HUES64 (cell line): ENCODE data around the gene FBXO8.

ENCODE experiments used
- H3K27ac ChIP-seq: 2 replicates; pipeline ENCODE4 v1.7.0; 2013; ENCODE audit warnings: low read depth, low read length, inconsistent platforms
- H3K27me3 ChIP-seq: 2 replicates; pipeline ENCODE4 v1.6.1; 2013; ENCODE audit warnings: mild to moderate bottlenecking, low read length; ENCODE audit not compliant: insufficient read depth
- H3K36me3 ChIP-seq: 2 replicates; pipeline ENCODE4 v1.6.1; 2013; ENCODE audit warnings: mild to moderate bottlenecking, low read length; ENCODE audit not compliant: insufficient read depth
- H3K4me1 ChIP-seq: 2 replicates; pipeline ENCODE4 v1.6.1; 2013; ENCODE audit warnings: mild to moderate bottlenecking, low read length, moderate library complexity; ENCODE audit not compliant: insufficient read depth
- H3K4me3 ChIP-seq: 2 replicates; pipeline ENCODE4 v1.5.1; 2013; ENCODE audit warnings: mild to moderate bottlenecking, low read length, moderate library complexity
- H3K9ac ChIP-seq: 2 replicates; pipeline ENCODE4 v1.6.1; 2013; ENCODE audit warnings: mild to moderate bottlenecking, low read depth, low read length
- H3K9me3 ChIP-seq: 2 replicates; pipeline ENCODE4 v1.6.1; 2013; ENCODE audit warnings: low read depth, low read length; ENCODE audit not compliant: insufficient read depth
- WGBS: fragments of 150-250, 120-280 bp; methylation state at CpG from one replicate; pipeline ENCODE4 v1.1.7; 2013; ENCODE audit warnings: missing lambda C conversion rate; 5-methylcytosine and 5-hydroxymethylcytosine counted together

Gene FBXO8

DNA sequence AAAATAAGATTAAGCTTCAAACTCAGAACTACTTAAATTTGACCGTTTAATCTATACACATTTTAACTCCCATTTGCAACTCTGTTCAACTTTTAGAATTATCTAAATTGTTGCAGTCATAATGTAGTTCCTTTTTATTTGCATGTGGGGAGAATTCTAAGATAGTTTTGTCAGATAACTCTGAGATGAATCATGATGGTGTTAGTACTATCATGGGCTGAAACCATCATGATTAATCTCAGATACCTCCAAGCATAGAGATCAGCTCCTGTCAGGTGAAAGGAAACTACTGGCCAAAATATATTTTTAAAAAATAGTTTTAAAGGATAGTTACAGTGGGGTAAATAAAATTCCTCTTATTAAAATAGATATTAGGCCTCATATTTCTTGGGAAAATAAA is 39.0 kb downstream of the FBXO8 start:
- WGBS, result no CpG with 5 or more reads among the region's 1 CpG

DNA sequence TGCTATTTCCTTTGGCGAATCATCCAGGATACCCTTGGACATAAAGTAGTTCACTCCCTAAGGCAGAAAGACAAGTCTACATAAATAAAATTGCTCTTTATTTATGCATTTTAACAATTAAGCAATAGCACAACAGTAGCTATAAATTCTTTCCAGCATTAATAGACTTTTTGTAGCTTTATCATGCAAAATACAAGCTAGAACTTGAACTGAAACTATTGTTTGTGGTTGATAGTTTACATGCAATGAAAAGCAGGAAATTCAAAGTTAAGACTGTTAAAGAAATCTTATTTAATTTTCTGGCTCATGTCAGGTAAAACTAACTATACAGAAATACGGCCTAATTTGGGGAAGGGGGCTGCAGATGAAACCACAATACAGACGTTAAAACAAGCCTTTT is 42.3 kb downstream of the FBXO8 start:
- Histone ChIP-seq H3K4me3 (no peak overlapping the region), H3K27me3 (no peaks in the 10 kb centered on the region), H3K27ac (no peak overlapping the region), H3K9me3 (no peaks in the 10 kb centered on the region), H3K4me1 (no peaks in the 10 kb centered on the region), H3K9ac (no peak overlapping the region), H3K36me3 (0 out of 2 replicates have a peak, but pooled peaks cover 3% of the 10 kb centered on the region)
- WGBS, result 82% methylated on average over 3 of the region's 3 CpGs

More for the DNA sequence above, 39.0 kb downstream of the FBXO8 start:
- Histone ChIP-seq H3K9ac (no peak overlapping the region), H3K27ac (no peak overlapping the region), H3K4me3 (no peak overlapping the region), H3K9me3 (no peaks in the 10 kb centered on the region), H3K27me3 (no peaks in the 10 kb centered on the region), H3K36me3 (no peaks in the 10 kb centered on the region), H3K4me1 (no peaks in the 10 kb centered on the region)

DNA sequence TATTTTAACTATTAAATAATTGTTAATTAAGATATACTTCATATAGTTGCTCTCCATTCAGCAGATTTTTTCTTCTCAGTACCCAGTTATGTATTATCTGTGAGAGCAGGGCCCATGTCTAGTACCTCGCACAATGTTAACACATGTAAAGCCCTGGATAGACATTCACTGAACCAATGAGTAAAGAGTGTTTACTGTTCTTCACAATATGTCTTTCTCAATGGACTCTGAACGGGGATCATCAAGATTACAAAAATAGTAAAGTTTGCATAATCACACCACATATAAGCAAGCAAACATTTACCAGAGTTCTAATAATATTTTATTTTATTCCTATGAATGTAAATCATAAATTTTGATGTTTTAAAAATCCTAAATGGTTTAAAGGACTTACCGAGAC is 47.1 kb downstream of the FBXO8 start:
- no peaks in the 10 kb centered on the region for H3K27me3 ChIP-seq
- H3K36me3 ChIP-seq, result 0 out of 2 replicates have a peak, but pooled peaks cover 3% of the 10 kb centered on the region
- 63% methylated on average over 1 of the region's 3 CpGs for WGBS
- no peak overlapping the region for H3K4me3 ChIP-seq
- no peaks in the 10 kb centered on the region for H3K4me1 ChIP-seq
- H3K9me3 ChIP-seq, result no peaks in the 10 kb centered on the region
- H3K9ac ChIP-seq, result no peak overlapping the region
- no peak overlapping the region for H3K27ac ChIP-seq

DNA sequence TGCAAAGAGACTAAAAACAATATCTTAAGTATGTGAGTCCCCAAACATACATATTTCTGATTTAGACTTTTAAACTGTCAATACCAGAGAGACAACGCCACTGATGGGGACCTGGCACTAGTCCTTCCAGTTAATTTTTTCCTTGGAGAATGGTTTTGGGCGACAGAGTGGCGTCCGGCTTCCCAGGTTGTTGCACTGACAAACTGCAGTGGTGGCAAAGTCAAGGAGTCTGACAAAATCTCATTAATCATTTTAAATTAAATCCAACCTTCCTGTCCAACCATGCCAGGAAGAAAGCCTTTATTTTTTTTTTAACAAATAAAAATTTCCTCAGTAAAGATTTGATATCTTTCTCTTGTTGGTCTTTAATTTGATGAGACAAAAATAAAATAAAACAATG is 52.8 kb downstream of the FBXO8 start:
- Histone ChIP-seq H3K4me1 (no peaks in the 10 kb centered on the region), H3K9me3 (no peaks in the 10 kb centered on the region), H3K36me3 (no peaks in the 10 kb centered on the region), H3K9ac (no peak overlapping the region), H3K27me3 (peaks cover 13% of the 10 kb centered on the region; the same call in 1 of the 2 replicates), H3K4me3 (no peak overlapping the region), H3K27ac (no peak overlapping the region)
- 94% methylated on average over 4 of the region's 4 CpGs for WGBS

DNA sequence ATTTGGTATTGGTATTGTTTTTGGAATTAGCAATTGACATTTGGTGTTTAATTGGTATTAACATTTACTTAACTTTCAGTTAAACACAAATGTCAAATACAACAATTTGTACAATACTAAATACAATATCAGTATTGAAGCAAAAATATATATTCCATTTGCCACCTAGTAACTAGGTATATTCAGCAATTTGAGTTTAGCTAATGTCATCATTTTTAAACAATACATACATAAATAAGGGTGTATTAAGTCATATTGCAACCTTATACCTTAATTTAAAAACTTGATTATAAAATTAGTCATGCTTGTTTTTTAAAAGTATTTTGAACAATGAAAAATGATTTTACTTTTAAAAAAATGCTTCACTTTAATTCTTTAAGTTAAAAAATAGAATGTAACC is 53.3 kb downstream of the FBXO8 start:
- Histone ChIP-seq H3K9me3 (no peaks in the 10 kb centered on the region), H3K4me1 (no peaks in the 10 kb centered on the region), H3K4me3 (no peak overlapping the region), H3K27me3 (peaks cover 13% of the 10 kb centered on the region; the same call in 1 of the 2 replicates), H3K9ac (no peak overlapping the region), H3K36me3 (no peaks in the 10 kb centered on the region), H3K27ac (no peak overlapping the region)

DNA sequence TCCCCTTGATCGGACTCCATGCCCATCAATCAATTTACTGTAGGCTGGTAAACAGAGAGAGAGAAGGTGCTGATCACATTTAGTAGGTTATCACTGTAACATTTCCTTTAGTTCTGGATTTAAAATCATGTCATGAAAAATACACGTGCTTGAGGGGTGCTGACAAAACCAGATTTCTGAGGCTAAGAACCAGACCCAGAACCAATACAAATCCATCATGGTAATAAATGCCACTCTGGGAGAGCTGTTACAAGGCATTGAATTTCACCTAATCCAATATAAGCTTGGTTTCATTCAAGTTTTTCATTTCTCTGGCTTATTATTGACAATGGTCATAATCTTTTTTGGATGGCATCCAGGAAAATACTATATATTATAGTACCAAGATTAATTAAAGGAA is 54.5 kb downstream of the FBXO8 start:
- peaks cover 13% of the 10 kb centered on the region; the same call in 1 of the 2 replicates for H3K27me3 ChIP-seq
- no peak overlapping the region for H3K4me3 ChIP-seq
- no peak overlapping the region for H3K27ac ChIP-seq
- H3K9me3 ChIP-seq, result no peaks in the 10 kb centered on the region
- 84% methylated on average over 2 of the region's 2 CpGs for WGBS
- no peaks in the 10 kb centered on the region for H3K36me3 ChIP-seq
- no peak overlapping the region for H3K9ac ChIP-seq
- H3K4me1 ChIP-seq, result no peaks in the 10 kb centered on the region

DNA sequence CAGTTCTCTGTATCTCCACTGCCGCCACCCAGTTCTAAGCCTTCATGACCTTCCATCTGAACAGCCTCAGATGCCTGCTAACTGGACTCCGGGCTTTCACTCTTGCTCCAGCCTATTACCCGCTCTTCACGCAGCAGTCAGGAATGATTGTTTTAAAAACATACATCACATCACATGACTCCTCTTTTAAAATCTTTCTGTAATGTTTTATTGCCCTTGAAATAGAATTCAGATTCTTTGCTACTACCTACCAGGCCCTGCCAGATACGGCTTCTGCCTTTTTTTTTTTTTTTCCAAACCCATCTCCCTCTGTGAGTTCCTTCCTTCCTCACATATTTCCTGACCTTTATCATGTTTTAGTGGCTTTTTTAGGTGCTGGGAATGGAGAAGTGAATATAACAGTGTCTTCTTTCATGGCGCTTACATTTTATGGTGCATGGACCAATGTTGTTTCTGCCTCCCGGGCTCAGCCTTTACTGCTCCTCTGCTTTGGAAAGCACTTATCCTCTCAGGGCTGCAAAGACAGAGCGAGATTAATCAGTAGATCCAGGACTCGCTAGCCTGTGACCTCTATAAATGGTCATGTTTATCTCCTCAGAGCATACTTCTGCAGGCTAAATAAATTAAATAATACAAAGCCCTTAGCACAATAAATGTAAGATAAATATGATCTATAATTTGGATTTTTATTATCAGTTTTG is 58.0 kb downstream of the FBXO8 start:
- Histone ChIP-seq H3K36me3 (no peaks in the 10 kb centered on the region), H3K9me3 (no peaks in the 10 kb centered on the region), H3K27ac (no peak overlapping the region), H3K9ac (no peak overlapping the region), H3K4me3 (no peak overlapping the region), H3K4me1 (no peaks in the 10 kb centered on the region), H3K27me3 (peaks cover 30% of the 10 kb centered on the region)
- WGBS, result 93% methylated on average over 9 of the region's 9 CpGs

DNA sequence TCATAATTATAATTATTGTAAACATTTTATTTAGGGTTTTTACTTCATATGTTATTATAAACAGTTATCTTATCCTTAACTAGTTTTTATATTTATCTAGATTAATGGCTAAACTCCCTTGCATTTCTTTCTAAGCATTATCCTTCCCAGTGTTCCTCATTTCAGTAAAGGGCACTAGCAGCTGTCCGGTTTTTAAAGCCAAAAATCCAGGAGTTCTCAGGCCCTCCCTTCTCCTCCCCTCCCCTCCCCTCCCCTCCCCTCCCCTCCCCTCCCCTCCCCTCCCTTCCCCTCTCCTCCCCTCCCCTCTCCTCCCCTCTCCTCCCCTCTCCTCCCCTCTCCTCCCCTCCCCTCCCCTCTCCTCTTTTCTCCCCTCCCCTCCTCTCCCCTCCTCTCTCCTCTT is 58.9 kb downstream of the FBXO8 start:
- Histone ChIP-seq H3K4me3 (no peak overlapping the region), H3K27me3 (peaks cover 40% of the 10 kb centered on the region), H3K27ac (no peak overlapping the region), H3K9me3 (no peaks in the 10 kb centered on the region), H3K36me3 (no peaks in the 10 kb centered on the region), H3K4me1 (no peaks in the 10 kb centered on the region), H3K9ac (no peak overlapping the region)
- WGBS, result 100% methylated on average over 1 of the region's 1 CpG

DNA sequence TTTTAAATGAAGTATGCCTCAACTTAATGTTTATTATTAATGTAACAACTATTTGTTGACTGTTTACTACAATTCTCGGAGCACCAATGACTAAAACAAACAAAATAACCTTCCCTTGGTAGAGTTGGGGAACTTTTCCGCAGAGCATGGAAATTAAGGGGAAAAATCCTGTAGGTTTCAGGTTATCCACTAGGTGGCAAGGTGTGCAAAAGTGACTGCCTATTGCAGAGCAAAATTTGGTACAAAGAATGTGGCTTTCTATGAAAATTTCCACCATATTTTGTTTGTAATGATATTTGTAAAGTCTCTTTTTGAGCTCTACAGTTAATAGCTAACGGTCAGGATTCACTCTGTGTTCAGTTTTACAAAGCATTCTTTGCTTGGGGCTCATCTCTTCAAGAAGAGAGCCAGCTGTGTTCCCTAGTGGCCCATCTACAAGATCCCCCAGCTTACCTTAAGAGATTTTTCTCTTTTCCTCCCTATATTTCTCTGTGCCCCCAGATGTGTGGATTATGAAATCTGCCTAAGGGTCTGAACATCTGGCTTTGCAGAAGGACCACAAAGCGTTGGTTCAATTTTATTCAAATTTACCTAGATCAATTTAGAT is 61.1 kb downstream of the FBXO8 start:
- Histone ChIP-seq H3K27ac (no peak overlapping the region), H3K9ac (no peak overlapping the region), H3K4me1 (peaks cover 10% of the 10 kb centered on the region), H3K9me3 (no peaks in the 10 kb centered on the region), H3K27me3 (peaks cover 49% of the 10 kb centered on the region), H3K36me3 (no peaks in the 10 kb centered on the region), H3K4me3 (no peak overlapping the region)
- 15% methylated on average over 2 of the region's 4 CpGs for WGBS

DNA sequence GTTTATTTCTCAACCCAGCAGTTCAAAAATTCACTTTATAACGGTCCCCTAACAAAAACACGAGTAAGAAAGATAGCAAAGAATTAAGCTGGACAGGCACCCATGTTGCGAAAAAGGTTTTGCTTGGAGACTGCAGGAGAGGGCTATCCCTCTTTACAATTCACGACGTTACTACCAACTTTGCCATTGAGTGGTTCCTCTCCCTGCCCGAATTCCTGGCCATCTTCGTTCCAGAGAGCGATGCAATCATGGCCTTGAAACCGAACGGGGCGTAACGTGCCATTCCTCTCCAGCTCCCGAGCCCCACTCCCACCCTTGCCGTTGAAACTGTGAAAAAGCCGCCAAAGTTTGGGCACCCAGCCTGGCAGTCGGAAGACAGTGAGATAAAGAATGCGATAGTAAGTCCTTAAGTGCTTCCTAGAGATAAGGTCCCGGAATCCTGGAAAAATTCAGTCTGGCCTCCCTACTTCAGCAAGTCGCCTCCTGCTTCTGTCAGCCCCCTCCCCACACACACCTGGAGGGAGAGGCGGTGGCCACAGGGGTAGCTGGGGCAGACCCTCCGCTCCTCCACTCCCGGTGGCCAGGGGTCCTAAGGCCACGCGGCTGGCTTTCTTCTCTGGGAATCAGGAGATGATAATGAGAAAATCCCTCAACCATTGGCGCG is 65.2 kb downstream of the FBXO8 start:
- peak overlapping the region; percentile 31 for H3K4me3 ChIP-seq
- no peak overlapping the region for H3K9ac ChIP-seq
- H3K27me3 ChIP-seq, result peaks cover 90% of the 10 kb centered on the region

DNA sequence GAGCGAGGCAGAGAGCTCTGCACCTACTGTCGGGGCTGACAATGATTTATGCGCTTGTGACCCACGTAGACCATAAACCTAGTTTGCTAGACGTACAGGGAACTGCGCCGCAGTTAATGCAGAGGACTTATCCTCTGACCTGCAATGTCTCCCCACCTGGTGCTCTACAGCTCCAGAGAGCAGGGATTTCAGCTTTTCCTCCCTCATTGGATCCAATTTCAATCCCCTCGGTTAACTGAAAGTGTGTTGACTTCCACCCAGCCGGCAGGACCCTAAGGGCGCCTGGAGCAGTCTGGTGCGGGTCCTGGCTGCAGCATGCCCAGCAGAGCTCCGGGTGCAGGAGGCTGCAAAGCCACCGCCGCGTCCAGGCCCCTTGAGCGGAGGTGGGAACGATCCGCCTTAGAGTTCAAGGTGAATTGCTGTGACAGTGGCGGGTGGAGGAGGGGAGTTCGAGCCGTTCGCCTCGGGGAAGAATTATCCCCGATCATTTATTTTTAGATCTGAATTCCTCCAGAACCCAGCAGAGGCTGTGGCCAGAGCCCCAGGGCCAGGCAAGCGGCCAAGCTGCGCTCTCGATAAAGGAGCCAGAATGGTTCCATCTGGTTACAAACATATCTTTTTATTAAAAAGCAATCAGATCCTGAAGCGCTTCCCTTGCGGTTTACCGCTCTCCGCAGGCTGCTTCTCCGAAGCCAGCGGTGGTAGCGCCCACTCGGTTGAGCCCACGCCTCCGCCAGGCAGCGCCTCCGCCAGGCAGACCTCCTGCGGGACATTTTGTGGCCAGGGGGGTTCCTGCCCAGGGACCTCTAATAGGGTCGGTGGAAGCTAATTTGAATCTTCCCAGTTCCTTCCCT is 66.0 kb downstream of the FBXO8 start:
- Histone ChIP-seq H3K36me3 (no peaks in the 10 kb centered on the region), H3K4me1 (peaks cover 42% of the 10 kb centered on the region), H3K4me3 (peak overlapping the region; percentile 31), H3K9me3 (no peaks in the 10 kb centered on the region), H3K9ac (no peak overlapping the region), H3K27ac (no peak overlapping the region), H3K27me3 (peaks cover 97% of the 10 kb centered on the region)
- 2% methylated on average over 41 of the region's 41 CpGs for WGBS

More for the DNA sequence above, 65.2 kb downstream of the FBXO8 start:
- Histone ChIP-seq H3K27ac (no peak overlapping the region), H3K9me3 (no peaks in the 10 kb centered on the region), H3K4me1 (peaks cover 42% of the 10 kb centered on the region), H3K36me3 (no peaks in the 10 kb centered on the region)
- 4% methylated on average over 25 of the region's 26 CpGs for WGBS
